Gastroesophageal sphincter (tissue), 4 donors: Measurements from ENCODE around the gene HSH2D. TPM values are rescaled to one million over a fixed set of nuclear protein-coding genes. Genes with fewer than 3 reads are reported as not detected.

Experiments used
- ATAC-seq: fragments of 150-250 bp; one replicate; pipeline ENCODE4 v1.9.1; 2016; ENCODE audit warnings: mild to moderate bottlenecking, moderate library complexity
- H3K27ac ChIP-seq, 4 donors: fragments of 200-600 bp; sonication (generic) in 3 of 4; 1 replicate in 3 of 4; 2 replicates in 1 of 4; pipeline ENCODE4 v1.5.1; 2016 to 2019
- H3K27me3 ChIP-seq: fragments of 200-600 bp; sonication (generic); one replicate; pipeline ENCODE4 v1.5.1; 2019
- H3K36me3 ChIP-seq, 2 donors: fragments of 200-600 bp; sonication (generic); one replicate each; pipeline ENCODE4 v1.5.1; 2019; ENCODE audit warnings: control low read depth in 1 of 2
- H3K4me1 ChIP-seq, 3 donors: fragments of 200-600 bp; sonication (generic); 1 replicate in 2 of 3; 2 replicates in 1 of 3; pipeline ENCODE4 v1.5.1; 2016 to 2019; ENCODE audit warnings: control low read depth in 2 of 3
- H3K4me3 ChIP-seq, 2 donors: fragments of 200-600 bp; sonication (generic); one replicate each; pipeline ENCODE4 v1.5.1; 2019; ENCODE audit warnings: mild to moderate bottlenecking in 1 of 2, moderate library complexity in 1 of 2
- H3K9me3 ChIP-seq, 3 donors: fragments of 200-600 bp; sonication (generic); one replicate each; pipeline ENCODE4 v1.5.1; 2017 to 2019; ENCODE audit warnings: control low read depth in 2 of 3
- CTCF ChIP-seq, 4 experiments: fragments of 200-600 bp in 2 of 4; fragments of 450-650 bp in 2 of 4; sonication (generic) in 1 of 4; IDR thresholded peaks; one replicate each; pipeline ENCODE4 v1.5.1; 2017 to 2019; ENCODE audit warnings: antibody characterized with exemption in 4 of 4, mild to moderate bottlenecking in 2 of 4, moderate library complexity in 2 of 4
- EP300 ChIP-seq: sonication (generic); formaldehyde crosslinking; IDR thresholded peaks from one replicate; pipeline ENCODE4 v1.6.1; 2017; ENCODE audit warnings: antibody characterized with exemption, mild to moderate bottlenecking
- POLR2A ChIP-seq, 2 donors: fragments of 450-650 bp; IDR thresholded peaks; one replicate each; pipeline ENCODE4 v1.6.1; 2017; ENCODE audit warnings: antibody characterized with exemption in 2 of 2, mild to moderate bottlenecking in 2 of 2, moderate library complexity in 1 of 2
- POLR2AphosphoS5 ChIP-seq: sonication (generic); formaldehyde crosslinking; IDR thresholded peaks from one replicate; pipeline ENCODE4 v1.6.1; 2017; ENCODE audit warnings: antibody characterized with exemption
- WGBS, 2 donors: methylation state at CpG; one replicate each; pipeline ENCODE4 v1.1.5; 2018; ENCODE audit warnings: low coverage in 1 of 2; 5-methylcytosine and 5-hydroxymethylcytosine counted together
- total RNA-seq, 4 donors: library from RNA; depleted of rRNA; stranded (reverse); fragments of >200 nt; gene quantifications; one replicate each; pipeline ENCODE4 v1.1.0, GENCODE V29; 2016

The HSH2D gene
- total RNA-seq, 4 donors from 2014 or later, result 0.87 to 0.94 TPM; not detected in 2

GRCh38 chr19:16155128-16155527 is 11.6 kb downstream of the HSH2D start:
- no peak overlapping the region for H3K27ac ChIP-seq
- TF ChIP-seq POLR2A (IDR thresholded peaks at IDR 0.05), result no peak
- no peak for TF ChIP-seq POLR2AphosphoS5
- TF ChIP-seq EP300, result no peak
- no peak for TF ChIP-seq CTCF (IDR thresholded peaks at IDR 0.05)

GRCh38 chr19:16156904-16157303 is 13.4 kb downstream of the HSH2D start:
- Histone ChIP-seq H3K27ac (no peak overlapping the region), H3K9me3 (no peaks in the 10 kb centered on the region), H3K27me3 (no peaks in the 10 kb centered on the region), H3K4me3 (no peak overlapping the region), H3K36me3 (no peaks in the 10 kb centered on the region), H3K4me1 (no peaks in the 10 kb centered on the region)
- WGBS, 2 donors, result 40 to 88% methylated on average over 1 to 4 of the region's 6 CpGs
- ATAC-seq, result no peak
- TF ChIP-seq POLR2A (IDR thresholded peaks at IDR 0.05) (no peak), CTCF (IDR thresholded peaks at IDR 0.05) (no peak), POLR2AphosphoS5 (no peak), EP300 (no peak)

More at GRCh38 chr19:16155128-16155527, 11.6 kb downstream of the HSH2D start:
- Histone ChIP-seq H3K27me3 (no peaks in the 10 kb centered on the region), H3K36me3 (no peaks in the 10 kb centered on the region), H3K4me1 (no peaks in the 10 kb centered on the region), H3K9me3 (no peaks in the 10 kb centered on the region), H3K4me3 (no peak overlapping the region)
- WGBS, 2 donors, result 83 to 86% methylated on average over 1 of the region's 1 CpG
- no peak for ATAC-seq

DNA sequence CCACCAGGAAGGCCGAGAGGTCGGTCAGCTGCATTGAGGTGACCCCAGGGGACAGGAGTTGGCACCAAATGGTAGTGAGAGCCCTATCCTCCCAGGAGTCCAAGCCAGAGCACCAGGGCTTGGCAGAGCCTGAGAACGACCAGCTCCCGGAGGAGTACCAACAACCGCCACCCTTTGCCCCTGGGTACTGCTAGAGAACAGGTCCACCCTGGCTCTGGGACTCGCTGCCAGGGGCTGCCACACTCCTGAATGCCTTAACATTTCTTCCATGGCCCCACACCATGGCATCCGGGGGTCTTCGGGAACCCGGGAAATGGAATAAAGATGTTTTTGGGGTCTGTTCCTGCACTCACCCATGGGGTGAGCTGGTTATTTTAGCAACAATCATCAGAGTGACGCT is 14.1 kb downstream of the HSH2D start:
- no peak for ATAC-seq
- Histone ChIP-seq H3K4me1 (no peaks in the 10 kb centered on the region), H3K36me3 (no peaks in the 10 kb centered on the region), H3K9me3 (no peaks in the 10 kb centered on the region), H3K27me3 (no peaks in the 10 kb centered on the region), H3K4me3 (no peak overlapping the region), H3K27ac (no peak overlapping the region)
- 85 to 100% methylated on average over 3 to 4 of the region's 10 CpGs for WGBS, 2 donors
- TF ChIP-seq POLR2AphosphoS5, result no peak
- TF ChIP-seq EP300, result no peak
- no peak for TF ChIP-seq CTCF (IDR thresholded peaks at IDR 0.05)
- TF ChIP-seq POLR2A (IDR thresholded peaks at IDR 0.05), result no peak

- 77 to 80% methylated on average over 1 to 5 of the region's 5 CpGs for WGBS, 2 donors
- Histone ChIP-seq H3K4me1 (no peaks in the 10 kb centered on the region), H3K4me3 (no peak overlapping the region), H3K36me3 (no peaks in the 10 kb centered on the region), H3K9me3 (no peaks in the 10 kb centered on the region), H3K27ac (no peak overlapping the region), H3K27me3 (no peaks in the 10 kb centered on the region)
- ATAC-seq, result no peak
- TF ChIP-seq POLR2A (IDR thresholded peaks at IDR 0.05), result no peak
- no peak for TF ChIP-seq CTCF (IDR thresholded peaks at IDR 0.05)
- no peak for TF ChIP-seq EP300
- no peak for TF ChIP-seq POLR2AphosphoS5
These were observed 16.2 kb downstream of the HSH2D start for GRCh38 chr19:16159655-16160054.

- ATAC-seq, result no peak
These were observed 17.0 kb downstream of the HSH2D start for GRCh38 chr19:16160445-16160942.

More at GRCh38 chr19:16160445-16160942, 17.0 kb downstream of the HSH2D start:
- TF ChIP-seq EP300 (no peak), POLR2A (IDR thresholded peaks at IDR 0.05) (no peak), POLR2AphosphoS5 (no peak), CTCF (IDR thresholded peaks at IDR 0.05) (no peak)
- no peak overlapping the region for H3K4me3 ChIP-seq
- H3K27me3 ChIP-seq, result no peaks in the 10 kb centered on the region
- no peaks in the 10 kb centered on the region for H3K36me3 ChIP-seq
- no peaks in the 10 kb centered on the region for H3K9me3 ChIP-seq
- H3K4me1 ChIP-seq, result no peaks in the 10 kb centered on the region
- H3K27ac ChIP-seq, result no peak overlapping the region
- 23 to 57% methylated on average over 1 to 2 of the region's 6 CpGs for WGBS, 2 donors
